Epithelial cell of proximal tubule (primary cell): ENCODE data around the gene STXBP5. TPM values are rescaled to one million over a fixed set of nuclear protein-coding genes. Genes with fewer than 3 reads are reported as not detected.

ENCODE experiments used
- DNase-seq: peaks from one replicate; pipeline ENCODE4 v3.0.0-alpha.2; 2011; ENCODE audit warnings: low read depth
- H3K4me3 ChIP-seq: 2 replicates; pipeline ENCODE4 v1.5.1; 2011; ENCODE audit warnings: low read depth, mild to moderate bottlenecking, low read length
- CTCF ChIP-seq: conservative IDR thresholded peaks from 2 replicates; pipeline ENCODE4 v1.5.1; 2012; ENCODE audit warnings: low read depth, mild to moderate bottlenecking, low read length
- total RNA-seq: library from RNA; depleted of rRNA; stranded (reverse); fragments of >200 nt; gene quantifications from 2 replicates; pipeline ENCODE4 v1.2.3, GENCODE V29; 2015

The STXBP5 gene
- total RNA-seq, 1 donor from 2014 or later, result 16.3 TPM

- DNase-seq, result no peak
- no peak for TF ChIP-seq CTCF
- H3K4me3 ChIP-seq, result no peak overlapping the region
Observed at GRCh38 chr6:147159536-147160374, 44.5 kb upstream of the STXBP5 start.

GRCh38 chr6:147160593-147160992 lies 43.6 kb upstream of the STXBP5 start:
- no peak for TF ChIP-seq CTCF
- no peak for DNase-seq
- H3K4me3 ChIP-seq, result no peak overlapping the region

- no peak overlapping the region for H3K4me3 ChIP-seq
- DNase-seq, result no peak
- no peak for TF ChIP-seq CTCF
Observed at GRCh38 chr6:147161253-147161973, 42.8 kb upstream of the STXBP5 start.

- H3K4me3 ChIP-seq, result no peak overlapping the region
- no peak for TF ChIP-seq CTCF
- no peak for DNase-seq
Observed at GRCh38 chr6:147161974-147162495, 42.2 kb upstream of the STXBP5 start.

- DNase-seq, result no peak
- H3K4me3 ChIP-seq, result no peak overlapping the region
- TF ChIP-seq CTCF, result no peak
Observed at GRCh38 chr6:147164761-147165160, 39.5 kb upstream of the STXBP5 start.

GRCh38 chr6:147166360-147166944 lies 37.8 kb upstream of the STXBP5 start:
- TF ChIP-seq CTCF, result no peak
- DNase-seq, result no peak
- H3K4me3 ChIP-seq, result no peak overlapping the region
